H1 (cell line): ENCODE data around the gene CHST12. TPM values are rescaled to one million over a fixed set of nuclear protein-coding genes. Genes with fewer than 3 reads are reported as not detected.

Source experiments
- CTCF ChIA-PET: fragments of 300-600 bp; sonication (Branson Sonifier 250); formaldehyde crosslinking; loops from one replicate; lab custom pipeline; 2021; ENCODE audit not compliant: partially characterized antibody; lab: Charles Lee
- POLR2A ChIA-PET: fragments of 300-600 bp; sonication (Branson Sonifier 250); formaldehyde crosslinking; loops from one replicate; lab custom pipeline; 2021; ENCODE audit warnings: inconsistent platforms; ENCODE audit not compliant: partially characterized antibody; lab: Charles Lee
- DNase-seq, 2 experiments: peaks; one replicate each; pipeline versions ENCODE4 v3.0.0 to v3.0.0-alpha.2; 2010 to 2022; ENCODE audit warnings: low spot score in 2 of 2, low read depth in 1 of 2, mixed read lengths in 1 of 2
- FAIRE-seq: peaks from 2 replicates; lab custom pipeline; 2011; peaks lifted over from hg19 to GRCh38; lab: Jason Lieb, UNC
- H2AFZ ChIP-seq: 2 replicates; pipeline ENCODE4 v1.8.1; 2012; ENCODE audit warnings: low read length, inconsistent platforms
- H2AK5ac ChIP-seq: 2 replicates; pipeline ENCODE4 v1.6.1; 2013; ENCODE audit warnings: low read depth, low read length
- H2BK120ac ChIP-seq: replicated peaks from 2 replicates; pipeline ENCODE3; 2013; ENCODE audit warnings: low read depth, low read length, inconsistent platforms
- H2BK12ac ChIP-seq: 2 replicates; pipeline ENCODE4 v1.6.1; 2013; ENCODE audit warnings: low read depth, low read length
- H2BK15ac ChIP-seq: 2 replicates; pipeline ENCODE4 v1.6.1; 2013; ENCODE audit warnings: low read length
- H2BK20ac ChIP-seq: 2 replicates; pipeline ENCODE4 v1.6.1; 2013; ENCODE audit warnings: low read length
- H2BK5ac ChIP-seq: 2 replicates; pipeline ENCODE4 v1.6.1; 2013; ENCODE audit warnings: low read depth, low read length
- H3K14ac ChIP-seq: 2 replicates; pipeline ENCODE4 v1.6.1; 2013; ENCODE audit warnings: inconsistent platforms; ENCODE audit not compliant: insufficient read length
- H3K18ac ChIP-seq: 2 replicates; pipeline ENCODE4 v1.6.1; 2013; ENCODE audit warnings: low read length; ENCODE audit errors: extremely low read depth
- H3K23ac ChIP-seq: 2 replicates; pipeline ENCODE4 v1.6.1; 2013; ENCODE audit warnings: inconsistent platforms; ENCODE audit not compliant: insufficient read length
- H3K23me2 ChIP-seq: 2 replicates; pipeline ENCODE4 v1.6.1; 2013; ENCODE audit warnings: low read depth, low read length
- H3K27ac ChIP-seq: 2 replicates; pipeline ENCODE4 v1.6.1; 2011; ENCODE audit warnings: low read depth, low read length, inconsistent platforms
- H3K27me3 ChIP-seq, 4 experiments: replicated peaks in 1 of 4; 1 replicate in 1 of 4; 2 replicates in 3 of 4; pipeline versions ENCODE4 v1.6.1 to v1.8.1; 2011 to 2013; ENCODE audit warnings: low read length in 3 of 4, mild to moderate bottlenecking in 3 of 4, inconsistent platforms in 2 of 4, mixed read lengths in 2 of 4, moderate library complexity in 1 of 4; ENCODE audit not compliant: control insufficient read depth in 3 of 4, insufficient read depth in 3 of 4; ENCODE audit errors: extremely low read depth in 1 of 4
- H3K36me3 ChIP-seq, 4 experiments: 2 replicates each; pipeline versions ENCODE4 v1.6.1 to v1.8.1; 2011 to 2013; ENCODE audit warnings: mild to moderate bottlenecking in 4 of 4, low read length in 3 of 4, moderate library complexity in 2 of 4, control low read depth in 1 of 4, inconsistent platforms in 1 of 4; ENCODE audit not compliant: insufficient read depth in 4 of 4, control insufficient read depth in 2 of 4
- H3K4ac ChIP-seq: replicated peaks from 2 replicates; pipeline ENCODE3; 2013; ENCODE audit warnings: low read length, low read depth, mixed read lengths, inconsistent platforms; ENCODE audit not compliant: insufficient read length
- H3K4me1 ChIP-seq, 4 experiments: replicated peaks in 1 of 4; 1 replicate in 1 of 4; 2 replicates in 3 of 4; pipeline versions ENCODE4 v1.6.1 to v1.8.1; 2011 to 2013; ENCODE audit warnings: low read length in 3 of 4, inconsistent platforms in 2 of 4, mixed read lengths in 1 of 4; ENCODE audit not compliant: insufficient read depth in 4 of 4, control insufficient read depth in 3 of 4
- H3K4me2 ChIP-seq, 2 experiments: 2 replicates each; pipeline versions ENCODE4 v1.6.1 to v1.8.1; 2011 to 2013; ENCODE audit warnings: low read depth in 2 of 2, low read length in 2 of 2, control low read depth in 1 of 2, inconsistent platforms in 1 of 2, mild to moderate bottlenecking in 1 of 2; ENCODE audit not compliant: insufficient read depth in 1 of 2
- H3K4me3 ChIP-seq, 4 experiments: fragments of 200-600, 300-600 bp in 1 of 4; sonication (generic), shearing (Covaris generic), sonication (Bioruptor Twin) in 1 of 4; 2 replicates each; pipeline versions ENCODE4 v1.5.1 to v1.8.1; 2011 to 2016; ENCODE audit warnings: low read length in 4 of 4, low read depth in 3 of 4, control low read depth in 2 of 4, inconsistent platforms in 2 of 4, mild to moderate bottlenecking in 2 of 4, mixed read lengths in 1 of 4, moderate library complexity in 1 of 4; ENCODE audit not compliant: insufficient read depth in 2 of 4; ENCODE audit errors: extremely low read depth in 1 of 4
- H3K56ac ChIP-seq: replicated peaks from 2 replicates; pipeline ENCODE3; 2013; ENCODE audit warnings: low read depth, mild to moderate bottlenecking, mixed read lengths, low read length, inconsistent platforms; ENCODE audit not compliant: insufficient read length
- H3K79me1 ChIP-seq: 2 replicates; pipeline ENCODE4 v1.6.1; 2013; ENCODE audit warnings: low read depth, low read length, control low read depth
- H3K79me2 ChIP-seq, 2 experiments: 2 replicates each; pipeline versions ENCODE4 v1.6.1 to v1.8.1; 2012 to 2013; ENCODE audit warnings: low read length in 2 of 2, mild to moderate bottlenecking in 2 of 2, inconsistent platforms in 1 of 2; ENCODE audit not compliant: insufficient read depth in 2 of 2, control insufficient read depth in 1 of 2
- H3K9ac ChIP-seq, 4 experiments: replicated peaks in 1 of 4; 1 replicate in 1 of 4; 2 replicates in 3 of 4; pipeline versions ENCODE4 v1.6.1 to v1.8.1; 2011 to 2013; ENCODE audit warnings: low read depth in 3 of 4, low read length in 3 of 4, control low read depth in 2 of 4, mild to moderate bottlenecking in 2 of 4, moderate library complexity in 2 of 4, inconsistent platforms in 1 of 4; ENCODE audit errors: extremely low read depth in 1 of 4
- H3K9me3 ChIP-seq, 2 experiments: 2 replicates each; pipeline versions ENCODE4 v1.6.1 to v1.8.1; 2012 to 2013; ENCODE audit warnings: mild to moderate bottlenecking in 2 of 2, moderate library complexity in 2 of 2, control low read depth in 1 of 2, inconsistent platforms in 1 of 2, low read depth in 1 of 2, low read length in 1 of 2, mixed read lengths in 1 of 2; ENCODE audit not compliant: insufficient read depth in 2 of 2
- H4K20me1 ChIP-seq, 2 experiments: replicated peaks in 1 of 2; 2 replicates each; pipeline versions ENCODE3 to v1.8.1; 2011 to 2013; ENCODE audit warnings: inconsistent platforms in 2 of 2, low read length in 2 of 2, mild to moderate bottlenecking in 1 of 2; ENCODE audit not compliant: insufficient read depth in 2 of 2, control insufficient read depth in 1 of 2
- H4K5ac ChIP-seq: 2 replicates; pipeline ENCODE4 v1.6.1; 2013; ENCODE audit warnings: low read length, low read depth, mixed read lengths, inconsistent platforms; ENCODE audit not compliant: insufficient read length
- H4K8ac ChIP-seq: 2 replicates; pipeline ENCODE4 v1.8.0; 2013; ENCODE audit warnings: mild to moderate bottlenecking, moderate library complexity, low read length, inconsistent platforms; ENCODE audit not compliant: insufficient read depth; ENCODE audit errors: extremely low read depth
- H4K91ac ChIP-seq: replicated peaks from 2 replicates; pipeline ENCODE3; 2013; ENCODE audit warnings: low read length, mixed read lengths, inconsistent platforms; ENCODE audit not compliant: insufficient read length
- EGR1 ChIP-seq: IDR thresholded peaks from 2 replicates; pipeline ENCODE4 v1.6.1; 2011; ENCODE audit warnings: low read depth, low read length, borderline replicate concordance
- FOSL1 ChIP-seq: IDR thresholded peaks from 2 replicates; pipeline ENCODE4 v1.6.1; 2011; ENCODE audit warnings: mild to moderate bottlenecking, low read depth, low read length, moderate library complexity; ENCODE audit not compliant: insufficient read depth
- GTF2F1 ChIP-seq: IDR thresholded peaks from 2 replicates; pipeline ENCODE4 v1.6.1; 2012; ENCODE audit warnings: low read depth, low read length, improper control_type of control experiment, borderline replicate concordance
- KDM1A ChIP-seq: fragments of 200-600, 300-600 bp; sonication (generic); IDR thresholded peaks from 2 replicates; pipeline ENCODE4 v1.7.1; 2016; ENCODE audit warnings: mild to moderate bottlenecking, low read length, borderline replicate concordance
- KDM5A ChIP-seq: fragments of 200-600 bp; IDR thresholded peaks from 2 replicates; pipeline ENCODE4 v1.7.1; 2012; ENCODE audit warnings: mild to moderate bottlenecking, low read length, inconsistent platforms, mixed read lengths
- MAX ChIP-seq: IDR thresholded peaks from 2 replicates; pipeline ENCODE4 v1.6.1; 2012; ENCODE audit warnings: inconsistent platforms
- NANOG ChIP-seq: IDR thresholded peaks from 2 replicates; pipeline ENCODE4 v1.6.1; 2011; ENCODE audit warnings: low read length, low read depth, mild to moderate bottlenecking, inconsistent platforms; ENCODE audit not compliant: insufficient read depth, poor library complexity, severe bottlenecking
- SP2 ChIP-seq: IDR thresholded peaks from 2 replicates; pipeline ENCODE4 v1.6.1; 2012; ENCODE audit warnings: mild to moderate bottlenecking, low read length, inconsistent platforms
- TAF7 ChIP-seq: optimal IDR thresholded peaks from 2 replicates; pipeline ENCODE3; 2011; ENCODE audit warnings: low read depth, mild to moderate bottlenecking, inconsistent platforms, low read length, moderate library complexity, borderline replicate concordance
- WGBS, 2 experiments: shearing (Covaris generic) in 1 of 2; methylation state at CpG; one replicate each; pipeline versions ENCODE4 v1.1.6 to v1.1.7; 2013 to 2015; ENCODE audit warnings: low lambda C conversion rate in 2 of 2, mixed read lengths in 2 of 2, inconsistent platforms in 1 of 2, low coverage in 1 of 2, missing lambda C conversion rate in 1 of 2; ENCODE audit not compliant: insufficient replicate concordance in 2 of 2, insufficient coverage in 1 of 2, insufficient read length in 1 of 2; ENCODE audit errors: extremely low coverage in 1 of 2, missing lambda C conversion rate in 1 of 2; 5-methylcytosine and 5-hydroxymethylcytosine counted together
- polyA plus RNA-seq, 7 experiments: library from polyadenylated mRNA; depleted of rRNA in 3 of 7; stranded (reverse) in 5 of 7; unstranded in 2 of 7; fragments of >200 nt in 5 of 7; fragments of 200-250 nt in 2 of 7; gene quantifications; 1 replicate in 5 of 7; 2 replicates in 1 of 7; 4 replicates in 1 of 7; pipeline versions ENCODE4 v1.2.1 to v1.2.3, GENCODE V29; 2011 to 2013; ENCODE audit warnings: missing spikeins in 2 of 7, mixed read lengths in 2 of 7
- total RNA-seq: library from RNA; stranded (reverse); fragmentation: NEBNext Ultra II Directional; extraction: Animal tissue kit (Norgen Biotek cat#: 25700); gene quantifications from 2 replicates; pipeline ENCODE4 v1.2.1, GENCODE V29; 2021

The CHST12 gene
- total and polyA plus RNA-seq, 2 of the 8 experiments (the other 6 are each of a cell fraction or from before 2014, with no cell fraction given): 13.4 to 24.1 TPM

- Histone ChIP-seq H2AFZ (peak overlapping the region; percentile 30; the same call in 1 of the 2 replicates), H2AK5ac (no peak overlapping the region), H3K4me3 (no peak overlapping the region), H3K23ac (no peak overlapping the region), H2BK12ac (peak overlapping the region; percentile 96; the same call in 1 of the 2 replicates), H3K36me3 (no peaks in the 10 kb centered on the region), H3K4ac (peak overlapping the region; percentile 90), H3K23me2 (no peaks in the 10 kb centered on the region), H2BK20ac (peak overlapping the region; percentile 88; the same call in 1 of the 2 replicates), H4K91ac (peak overlapping the region; percentile 99), H3K79me1 (no peaks in the 10 kb centered on the region), H3K4me1 (peaks cover 0 to 8% (median 6%) of the 10 kb centered on the region in 4 experiments; a peak in 5 of 7 replicates), H4K8ac (peak overlapping the region; percentile 85), H2BK5ac (peak overlapping the region; percentile 84; the same call in 1 of the 2 replicates), H3K27ac (no peak overlapping the region), H3K4me2 (peak overlapping the region in 1 of 2 experiments; percentile 44; a peak in 3 of 4 replicates), H3K9me3 (no peaks in the 10 kb centered on the region), H2BK15ac (peak overlapping the region; percentile 99; the same call in 1 of the 2 replicates), H4K5ac (peak overlapping the region; percentile 6), H3K18ac (peak overlapping the region; percentile 34), H3K27me3 (no peaks in the 10 kb centered on the region), H3K9ac (no peak overlapping the region), H2BK120ac (peak overlapping the region; percentile 78), H4K20me1 (no peaks in the 10 kb centered on the region), H3K14ac (no peak overlapping the region), H3K56ac (peak overlapping the region; percentile 30), H3K79me2 (no peaks in the 10 kb centered on the region)
- FAIRE-seq (no peak), DNase-seq (peak; percentile 59 to 96)
- POLR2A ChIA-PET: interaction anchor here (1.0 to 1.9 kb wide), 6 partner anchors 14 to 97 kb away, joined by 3 to 15 read pairs (median 4); partner anchors contain the start of gene EIF3B
- WGBS, 2 experiments: 45% methylated on average over 32 of the region's 34 CpGs; no CpG with 5 or more reads in 1 of the 2 experiments
- CTCF ChIA-PET: interaction anchor here (0.6 to 7.6 kb wide), 51 partner anchors 14 to 1685 kb away, joined by 3 to 266 read pairs (median 5); partner anchors contain the start of genes BRAT1, CHST12, GRIFIN and IQCE
- TF ChIP-seq EGR1 (no peak), FOSL1 (no peak), NANOG (no peak), KDM1A (no peak), GTF2F1 (no peak), MAX (peak; percentile 54), KDM5A (no peak), SP2 (no peak), TAF7 (no peak)
Observed at GRCh38 chr7:2451171-2452073, 48.0 kb downstream of the CHST12 start.
